Naive thymus-derived CD4-positive, alpha-beta T cell (primary cell): ENCODE data around the gene MLNR. TPM values are rescaled to one million over a fixed set of nuclear protein-coding genes. Genes with fewer than 3 reads are reported as not detected.

Experiments used
- ATAC-seq: fragments of 150-1000 bp; cut with Tn5 transposase; 2 replicates; pipeline ENCODE4 v1.10.0; 2021; ENCODE audit warnings: mild to moderate bottlenecking, moderate library complexity
- CTCF ChIA-PET: fragments of 350-600 bp; sonication (Branson Sonifier 250); formaldehyde crosslinking; loops from one replicate; lab custom pipeline; 2021; ENCODE audit warnings: antibody characterized with exemption; lab: Charles Lee
- POLR2A ChIA-PET: fragments of 350-600 bp; sonication (Branson Sonifier 250); formaldehyde crosslinking; loops from one replicate; lab custom pipeline; 2021; ENCODE audit warnings: antibody characterized with exemption, inconsistent platforms; lab: Charles Lee
- DNase-seq, 9 donors: peaks; one replicate each; pipeline versions ENCODE4 v3.0.0 to v3.0.0-alpha.2; 2020 to 2022; ENCODE audit warnings: mixed read lengths in 1 of 9
- H3K27ac ChIP-seq: one replicate; pipeline ENCODE4 v1.7.0; 2013; ENCODE audit warnings: mild to moderate bottlenecking, low read depth, low read length, moderate library complexity
- H3K27me3 ChIP-seq, 2 donors: one replicate each; pipeline ENCODE4 v1.7.0; 2013; ENCODE audit warnings: low read length in 2 of 2, mild to moderate bottlenecking in 2 of 2, moderate library complexity in 2 of 2; ENCODE audit not compliant: control insufficient read depth in 2 of 2, insufficient read depth in 2 of 2
- H3K36me3 ChIP-seq, 3 experiments: 1 replicate in 2 of 3; 2 replicates in 1 of 3; pipeline ENCODE4 v1.7.0; 2013; ENCODE audit warnings: low read length in 3 of 3, mild to moderate bottlenecking in 3 of 3, moderate library complexity in 1 of 3; ENCODE audit not compliant: insufficient read depth in 3 of 3, control insufficient read depth in 2 of 3
- H3K4me1 ChIP-seq, 2 donors: one replicate each; pipeline ENCODE4 v1.7.0; 2013; ENCODE audit warnings: low read length in 2 of 2, mild to moderate bottlenecking in 2 of 2, moderate library complexity in 1 of 2; ENCODE audit not compliant: control insufficient read depth in 2 of 2, insufficient read depth in 2 of 2
- H3K4me3 ChIP-seq: 2 replicates; pipeline ENCODE4 v1.7.0; 2013; ENCODE audit warnings: mild to moderate bottlenecking, low read length
- H3K9me3 ChIP-seq, 3 experiments: 1 replicate in 2 of 3; 2 replicates in 1 of 3; pipeline ENCODE4 v1.7.0; 2013; ENCODE audit warnings: low read length in 3 of 3; ENCODE audit not compliant: control insufficient read depth in 2 of 3
- H3K27ac Mint-ChIP-seq, 9 donors: one replicate each; pipeline ENCODE4 v1.8.0; 2020 to 2022; ENCODE audit warnings: mixed read lengths in 9 of 9, mild to moderate bottlenecking in 8 of 9, moderate library complexity in 5 of 9, inconsistent platforms in 2 of 9
- H3K27me3 Mint-ChIP-seq, 5 donors: one replicate each; pipeline ENCODE4 v1.8.0; 2021 to 2022; ENCODE audit warnings: mixed read lengths in 5 of 5, mild to moderate bottlenecking in 1 of 5
- H3K36me3 Mint-ChIP-seq, 5 donors: one replicate each; pipeline ENCODE4 v1.8.0; 2020 to 2022; ENCODE audit warnings: mixed read lengths in 5 of 5, mild to moderate bottlenecking in 3 of 5, inconsistent platforms in 1 of 5
- H3K4me1 Mint-ChIP-seq, 7 donors: one replicate each; pipeline ENCODE4 v1.8.0; 2020 to 2022; ENCODE audit warnings: mixed read lengths in 7 of 7, mild to moderate bottlenecking in 3 of 7, inconsistent platforms in 1 of 7
- H3K4me3 Mint-ChIP-seq, 10 donors: one replicate each; pipeline ENCODE4 v1.8.0; 2020 to 2022; ENCODE audit warnings: mild to moderate bottlenecking in 10 of 10, mixed read lengths in 10 of 10, moderate library complexity in 6 of 10, inconsistent platforms in 2 of 10
- H3K9me3 Mint-ChIP-seq, 11 donors: one replicate each; pipeline ENCODE4 v1.8.0; 2020 to 2022; ENCODE audit warnings: mixed read lengths in 11 of 11, mild to moderate bottlenecking in 4 of 11, inconsistent platforms in 1 of 11, moderate library complexity in 1 of 11
- intact Hi-C, 2 donors: fragments of 100-400 bp; cut with micrococcal nuclease; formaldehyde crosslinking; loops; one replicate each; pipeline ENCODE4 v1.15.1; 2023
- polyA plus RNA-seq, 2 donors: library from polyadenylated mRNA; unstranded; fragments of 300-500 nt; fragmentation: Illumina TruSeq; gene quantifications; one replicate each; pipeline ENCODE4 v1.2.3, GENCODE V29; 2021
- total RNA-seq, 6 experiments: library from RNA in 5 of 6; stranded (reverse) in 5 of 6; gene quantifications; 1 replicate in 5 of 6; 2 replicates in 1 of 6; pipeline ENCODE4 v1.2.3 and lab custom pipeline; 2021 to 2026

The MLNR gene
- total and polyA plus RNA-seq, 7 experiments from 2014 or later = not detected

- CTCF ChIA-PET = interaction anchor here (0.8 to 1.9 kb wide), 6 partner anchors 8 to 359 kb away, joined by 3 to 8 read pairs (median 4); no protein-coding TSS in a partner anchor
- DNase-seq (peak in 5 of 9 donors; percentile 4 to 29 (median 12)), ATAC-seq (no peak)
- no peaks in the 10 kb centered on the region for H3K9me3 ChIP-seq
- peak overlapping the region; percentile 93 for H3K4me3 ChIP-seq
- peak overlapping the region; percentile 75 for H3K27ac ChIP-seq
- H3K27ac Mint-ChIP-seq = peak overlapping the region; percentile 92 to 97 (median 95)
- peaks cover 0 to 11% (median 3%) of the 10 kb centered on the region in 5 donors for H3K36me3 Mint-ChIP-seq
- H3K4me1 ChIP-seq = peaks cover 7 to 10% of the 10 kb centered on the region in 2 donors
- peaks cover 16 to 65% (median 59%) of the 10 kb centered on the region in 7 donors for H3K4me1 Mint-ChIP-seq
- peak overlapping the region; percentile 94 to 99 (median 98) for H3K4me3 Mint-ChIP-seq
- intact Hi-C loops = loop anchor here (1.0 to 10.0 kb wide), 8 partner anchors 33 to 874 kb away; partner anchors contain the start of genes CAB39L (in 2 of the 2), SETDB2 (in 2 of the 2), CYSLTR2 (in 1 of the 2) and PHF11 (in 1 of the 2)
- no peaks in the 10 kb centered on the region for H3K27me3 ChIP-seq
- H3K27me3 Mint-ChIP-seq = peaks cover 0 to 20% (median 0%) of the 10 kb centered on the region in 5 donors
- H3K36me3 ChIP-seq = peaks cover 0 to 6% (median 0%) of the 10 kb centered on the region in 3 experiments
- peaks cover 0 to 2% (median 0%) of the 10 kb centered on the region in 11 donors for H3K9me3 Mint-ChIP-seq
- POLR2A ChIA-PET = interaction anchor here (0.5 to 1.9 kb wide), 5 partner anchors 8 to 273 kb away, joined by 3 to 14 read pairs (median 4); partner anchors contain the start of gene FNDC3A
These were observed 28.5 kb downstream of the MLNR start for GRCh38 chr13:49248622-49249002.

- no peak for ATAC-seq
- Mint-ChIP-seq H3K36me3 (peaks cover 7 to 26% (median 17%) of the 10 kb centered on the region in 5 donors), H3K4me1 (peaks cover 20 to 84% (median 78%) of the 10 kb centered on the region in 7 donors)
These were observed 31.2 kb downstream of the MLNR start for GRCh38 chr13:49251326-49251725.

GRCh38 chr13:49253310-49253709 is 33.2 kb downstream of the MLNR start:
- Histone ChIP-seq H3K27ac (no peak overlapping the region), H3K27me3 (no peaks in the 10 kb centered on the region), H3K9me3 (no peaks in the 10 kb centered on the region), H3K4me3 (no peak overlapping the region), H3K4me1 (peaks cover 10 to 13% of the 10 kb centered on the region in 2 donors), H3K36me3 (peaks cover 0 to 6% (median 4%) of the 10 kb centered on the region in 3 experiments)
- no peaks in the 10 kb centered on the region for H3K9me3 Mint-ChIP-seq
- H3K27ac Mint-ChIP-seq = peak overlapping the region in 5 of 9 donors; percentile 3 to 82 (median 37)
- no peaks in the 10 kb centered on the region for H3K27me3 Mint-ChIP-seq
- DNase-seq (no peak), ATAC-seq (no peak)
- peaks cover 4 to 31% (median 17%) of the 10 kb centered on the region in 5 donors for H3K36me3 Mint-ChIP-seq
- H3K4me1 Mint-ChIP-seq = peaks cover 18 to 88% (median 79%) of the 10 kb centered on the region in 7 donors
- ChIA-PET CTCF (no interaction called here), POLR2A (no interaction called here)
- peak overlapping the region in 3 of 10 donors; percentile 6 to 46 (median 41) for H3K4me3 Mint-ChIP-seq
- intact Hi-C loops = no loop called here

More at GRCh38 chr13:49251326-49251725, 31.2 kb downstream of the MLNR start:
- DNase-seq = no peak
- Mint-ChIP-seq H3K27ac (peak overlapping the region in 3 of 9 donors; percentile 14 to 27 (median 19)), H3K4me3 (no peak overlapping the region), H3K9me3 (no peaks in the 10 kb centered on the region), H3K27me3 (peaks cover 0 to 3% (median 0%) of the 10 kb centered on the region in 5 donors)
- peaks cover 10 to 16% of the 10 kb centered on the region in 2 donors for H3K4me1 ChIP-seq
- H3K27me3 ChIP-seq = no peaks in the 10 kb centered on the region
- H3K4me3 ChIP-seq = no peak overlapping the region
- ChIA-PET CTCF (no interaction called here), POLR2A (interaction anchor here (0.6 to 0.7 kb wide), 2 partner anchors 20 to 86 kb away, joined by 3 read pairs; no protein-coding TSS in a partner anchor)
- no peaks in the 10 kb centered on the region for H3K9me3 ChIP-seq
- no peak overlapping the region for H3K27ac ChIP-seq
- intact Hi-C loops = no loop called here
- H3K36me3 ChIP-seq = peaks cover 0 to 11% (median 2%) of the 10 kb centered on the region in 3 experiments

- no peaks in the 10 kb centered on the region for H3K9me3 Mint-ChIP-seq
- ChIA-PET CTCF (no interaction called here), POLR2A (no interaction called here)
- H3K36me3 Mint-ChIP-seq = peaks cover 3 to 31% (median 17%) of the 10 kb centered on the region in 5 donors
- Histone ChIP-seq H3K4me3 (no peak overlapping the region), H3K27me3 (no peaks in the 10 kb centered on the region), H3K36me3 (peaks cover 0 to 6% (median 4%) of the 10 kb centered on the region in 3 experiments), H3K9me3 (no peaks in the 10 kb centered on the region), H3K27ac (no peak overlapping the region), H3K4me1 (peaks cover 10 to 20% of the 10 kb centered on the region in 2 donors)
- no peaks in the 10 kb centered on the region for H3K27me3 Mint-ChIP-seq
- peaks cover 18 to 86% (median 76%) of the 10 kb centered on the region in 7 donors for H3K4me1 Mint-ChIP-seq
- intact Hi-C loops = no loop called here
- H3K27ac Mint-ChIP-seq = peak overlapping the region in 5 of 9 donors; percentile 42 to 82 (median 54)
- ATAC-seq = no peak
- H3K4me3 Mint-ChIP-seq = peak overlapping the region in 2 of 10 donors; percentile 17 to 39
- no peak for DNase-seq
These were observed 33.9 kb downstream of the MLNR start for GRCh38 chr13:49254007-49254406.

- intact Hi-C loops = no loop called here
- Histone ChIP-seq H3K36me3 (peaks cover 0 to 24% (median 4%) of the 10 kb centered on the region in 3 experiments), H3K4me1 (peaks cover 10 to 20% of the 10 kb centered on the region in 2 donors), H3K4me3 (no peak overlapping the region), H3K27ac (no peak overlapping the region), H3K27me3 (no peaks in the 10 kb centered on the region), H3K9me3 (no peaks in the 10 kb centered on the region)
- peak overlapping the region in 6 of 9 donors; percentile 45 to 95 (median 77) for H3K27ac Mint-ChIP-seq
- ATAC-seq = no peak
- peaks cover 13 to 43% (median 32%) of the 10 kb centered on the region in 5 donors for H3K36me3 Mint-ChIP-seq
- no peak for DNase-seq
- CTCF ChIA-PET = interaction anchor here (0.7 to 1.1 kb wide), 2 partner anchors 8 to 24 kb away, joined by 3 to 4 read pairs; no protein-coding TSS in a partner anchor
- no peaks in the 10 kb centered on the region for H3K9me3 Mint-ChIP-seq
- no peaks in the 10 kb centered on the region for H3K27me3 Mint-ChIP-seq
- H3K4me1 Mint-ChIP-seq = peaks cover 13 to 60% (median 52%) of the 10 kb centered on the region in 7 donors
- H3K4me3 Mint-ChIP-seq = peak overlapping the region in 8 of 10 donors; percentile 8 to 95 (median 78)
- POLR2A ChIA-PET = interaction anchor here (0.6 to 2.5 kb wide), 2 partner anchors 9 to 800 kb away, joined by 3 to 14 read pairs; partner anchors contain the start of gene CDADC1
These were observed 36.7 kb downstream of the MLNR start for GRCh38 chr13:49256841-49257240.

- Histone ChIP-seq H3K9me3 (no peaks in the 10 kb centered on the region), H3K4me3 (peak overlapping the region; percentile 54), H3K27ac (peak overlapping the region; percentile 67), H3K27me3 (no peaks in the 10 kb centered on the region), H3K4me1 (peaks cover 6 to 16% of the 10 kb centered on the region in 2 donors), H3K36me3 (peaks cover 0 to 24% (median 4%) of the 10 kb centered on the region in 3 experiments)
- intact Hi-C loops = loop anchor here in 1 of 2 donors (1.0 kb wide), 1 partner anchor 11 kb away; the partner anchor contains the start of gene CDADC1
- POLR2A ChIA-PET = interaction anchor here (0.7 to 2.5 kb wide), 4 partner anchors 10 to 283 kb away, joined by 3 to 14 read pairs (median 4); partner anchors contain the start of genes CDADC1 and FNDC3A
- CTCF ChIA-PET = interaction anchor here (0.5 kb wide), 2 partner anchors 38 to 681 kb away, joined by 3 to 4 read pairs; no protein-coding TSS in a partner anchor
- H3K4me3 Mint-ChIP-seq = peak overlapping the region; percentile 72 to 95 (median 88)
- H3K36me3 Mint-ChIP-seq = peaks cover 13 to 43% (median 32%) of the 10 kb centered on the region in 5 donors
- peak overlapping the region; percentile 77 to 97 (median 90) for H3K27ac Mint-ChIP-seq
- peak in 5 of 9 donors; percentile 20 to 34 (median 30) for DNase-seq
- peaks cover 10 to 50% (median 42%) of the 10 kb centered on the region in 7 donors for H3K4me1 Mint-ChIP-seq
- no peaks in the 10 kb centered on the region for H3K27me3 Mint-ChIP-seq
- peak; percentile 40 for ATAC-seq
- no peaks in the 10 kb centered on the region for H3K9me3 Mint-ChIP-seq
These were observed 38.1 kb downstream of the MLNR start for GRCh38 chr13:49258089-49258796.
